Mesendoderm (in vitro differentiated cells): Measurements from ENCODE around the gene PLCG2.

Source experiments
- DNase-seq: peaks from one replicate; pipeline ENCODE4 v3.0.0; 2013
- H2AK5ac ChIP-seq: 2 replicates; pipeline ENCODE4 v1.6.1; 2013; ENCODE audit warnings: low read length, inconsistent platforms
- H2BK120ac ChIP-seq: 2 replicates; pipeline ENCODE4 v1.6.1; 2013; ENCODE audit warnings: low read depth, mild to moderate bottlenecking, low read length, moderate library complexity, mixed read lengths
- H2BK15ac ChIP-seq: replicated peaks from 2 replicates; pipeline ENCODE4 v1.6.1; 2013; ENCODE audit warnings: low read depth, mild to moderate bottlenecking, moderate library complexity
- H2BK5ac ChIP-seq: 2 replicates; pipeline ENCODE4 v1.6.1; 2013; ENCODE audit warnings: low read length, inconsistent platforms
- H3K18ac ChIP-seq: 2 replicates; pipeline ENCODE4 v1.6.1; 2013; ENCODE audit warnings: mild to moderate bottlenecking, low read length, mixed read lengths
- H3K23ac ChIP-seq: one replicate; pipeline ENCODE4 v1.6.1; 2013; ENCODE audit warnings: low read length
- H3K27ac ChIP-seq: 2 replicates; pipeline ENCODE4 v1.5.1; 2013; ENCODE audit warnings: low read depth, mild to moderate bottlenecking, inconsistent platforms, low read length, moderate library complexity
- H3K27me3 ChIP-seq: 2 replicates; pipeline ENCODE4 v1.6.1; 2013; ENCODE audit warnings: low read length, control low read depth, mild to moderate bottlenecking, inconsistent platforms; ENCODE audit not compliant: insufficient read depth, poor library complexity
- H3K36me3 ChIP-seq: 2 replicates; pipeline ENCODE4 v1.6.1; 2013; ENCODE audit warnings: low read length, inconsistent platforms; ENCODE audit not compliant: control insufficient read depth, insufficient read depth
- H3K4ac ChIP-seq: one replicate; pipeline ENCODE4 v1.6.1; 2013; ENCODE audit warnings: low read depth, mild to moderate bottlenecking, low read length, moderate library complexity
- H3K4me1 ChIP-seq: 2 replicates; pipeline ENCODE4 v1.6.1; 2013; ENCODE audit warnings: low read depth, low read length, inconsistent platforms; ENCODE audit not compliant: control insufficient read depth
- H3K4me2 ChIP-seq: 2 replicates; pipeline ENCODE4 v1.6.1; 2013; ENCODE audit warnings: low read length
- H3K4me3 ChIP-seq: 2 replicates; pipeline ENCODE4 v1.5.1; 2013; ENCODE audit warnings: mild to moderate bottlenecking, low read length
- H3K56ac ChIP-seq: one replicate; pipeline ENCODE4 v1.6.1; 2013; ENCODE audit warnings: low read length
- H3K79me1 ChIP-seq: 2 replicates; pipeline ENCODE4 v1.6.1; 2013; ENCODE audit warnings: low read length, inconsistent platforms
- H3K79me2 ChIP-seq: 2 replicates; pipeline ENCODE4 v1.6.1; 2013; ENCODE audit warnings: mild to moderate bottlenecking, low read length; ENCODE audit not compliant: control insufficient read depth, insufficient read depth
- H3K9ac ChIP-seq: 2 replicates; pipeline ENCODE4 v1.6.1; 2013; ENCODE audit warnings: low read length, inconsistent platforms
- H4K5ac ChIP-seq: one replicate; pipeline ENCODE4 v1.6.1; 2013; ENCODE audit warnings: low read length
- H4K8ac ChIP-seq: one replicate; pipeline ENCODE4 v1.6.1; 2013; ENCODE audit warnings: low read depth, mild to moderate bottlenecking, control low read depth, low read length, moderate library complexity
- WGBS: extraction: QIAGEN DNeasy Blood & Tissue Kit; methylation state at CpG from one replicate; pipeline ENCODE4 v1.1.7; 2013; ENCODE audit warnings: low lambda C conversion rate, missing lambda C conversion rate; ENCODE audit not compliant: insufficient coverage; ENCODE audit errors: extremely low coverage; 5-methylcytosine and 5-hydroxymethylcytosine counted together

Gene PLCG2

GRCh38 chr16:81891736-81892364, 112.8 kb downstream of the PLCG2 start:
- Histone ChIP-seq H3K27me3 (no peaks in the 10 kb centered on the region), H2BK120ac (no peak overlapping the region), H2BK5ac (no peak overlapping the region), H3K4me2 (no peak overlapping the region), H3K79me2 (no peaks in the 10 kb centered on the region), H3K9ac (no peak overlapping the region), H3K27ac (no peak overlapping the region), H3K36me3 (no peaks in the 10 kb centered on the region), H3K4ac (no peak overlapping the region), H2AK5ac (no peak overlapping the region), H3K18ac (no peak overlapping the region), H3K56ac (no peak overlapping the region), H3K79me1 (no peaks in the 10 kb centered on the region), H2BK15ac (no peak overlapping the region), H4K5ac (no peak overlapping the region), H3K4me3 (no peak overlapping the region), H3K4me1 (no peaks in the 10 kb centered on the region), H3K23ac (no peak overlapping the region), H4K8ac (no peak overlapping the region)
- WGBS: no CpG with 5 or more reads among the region's 6 CpGs
- no peak for DNase-seq

GRCh38 chr16:81894592-81894991, 115.5 kb downstream of the PLCG2 start:
- H2BK5ac ChIP-seq: no peak overlapping the region
- H3K4me2 ChIP-seq: no peak overlapping the region
- H3K23ac ChIP-seq: no peak overlapping the region
- H3K27ac ChIP-seq: no peak overlapping the region
- H3K36me3 ChIP-seq: no peaks in the 10 kb centered on the region
- H2BK15ac ChIP-seq: no peak overlapping the region
- WGBS: no CpG with 5 or more reads among the region's 12 CpGs
- no peak overlapping the region for H3K18ac ChIP-seq
- no peak overlapping the region for H3K4ac ChIP-seq
- no peak overlapping the region for H3K56ac ChIP-seq
- H3K4me3 ChIP-seq: no peak overlapping the region
- no peaks in the 10 kb centered on the region for H3K79me1 ChIP-seq
- H4K8ac ChIP-seq: no peak overlapping the region
- H2AK5ac ChIP-seq: no peak overlapping the region
- H4K5ac ChIP-seq: no peak overlapping the region
- DNase-seq: no peak
- no peaks in the 10 kb centered on the region for H3K27me3 ChIP-seq
- no peak overlapping the region for H2BK120ac ChIP-seq
- H3K4me1 ChIP-seq: no peaks in the 10 kb centered on the region
- no peaks in the 10 kb centered on the region for H3K79me2 ChIP-seq
- no peak overlapping the region for H3K9ac ChIP-seq

GRCh38 chr16:81896902-81897301, 117.8 kb downstream of the PLCG2 start:
- Histone ChIP-seq H3K9ac (no peak overlapping the region), H3K23ac (no peak overlapping the region), H3K4ac (no peak overlapping the region), H3K79me2 (no peaks in the 10 kb centered on the region), H2AK5ac (no peak overlapping the region), H3K4me1 (no peaks in the 10 kb centered on the region), H3K56ac (no peak overlapping the region), H3K27ac (no peak overlapping the region), H2BK15ac (no peak overlapping the region), H4K5ac (no peak overlapping the region), H3K36me3 (no peaks in the 10 kb centered on the region), H3K79me1 (no peaks in the 10 kb centered on the region), H4K8ac (no peak overlapping the region), H3K4me3 (no peak overlapping the region), H3K27me3 (no peaks in the 10 kb centered on the region), H3K18ac (no peak overlapping the region), H2BK5ac (no peak overlapping the region), H3K4me2 (no peak overlapping the region), H2BK120ac (no peak overlapping the region)
- no CpG with 5 or more reads among the region's 3 CpGs for WGBS
- no peak for DNase-seq

- Histone ChIP-seq H2AK5ac (no peak overlapping the region), H2BK15ac (no peak overlapping the region), H3K27ac (no peak overlapping the region), H3K27me3 (no peaks in the 10 kb centered on the region), H3K4me2 (no peak overlapping the region), H3K4me1 (no peaks in the 10 kb centered on the region), H4K8ac (no peak overlapping the region), H4K5ac (no peak overlapping the region), H3K79me2 (no peaks in the 10 kb centered on the region), H3K18ac (no peak overlapping the region), H2BK5ac (no peak overlapping the region), H2BK120ac (no peak overlapping the region), H3K4me3 (no peak overlapping the region), H3K4ac (no peak overlapping the region), H3K79me1 (no peaks in the 10 kb centered on the region), H3K36me3 (no peaks in the 10 kb centered on the region), H3K9ac (no peak overlapping the region), H3K23ac (no peak overlapping the region), H3K56ac (no peak overlapping the region)
- WGBS: no CpG with 5 or more reads among the region's 6 CpGs
- DNase-seq: no peak
Measured at GRCh38 chr16:81899601-81900000, 120.5 kb downstream of the PLCG2 start.

GRCh38 chr16:81900014-81900413, 120.9 kb downstream of the PLCG2 start:
- no peak overlapping the region for H3K4me2 ChIP-seq
- no peak overlapping the region for H3K18ac ChIP-seq
- H3K4me1 ChIP-seq: no peaks in the 10 kb centered on the region
- H3K4ac ChIP-seq: no peak overlapping the region
- H2BK15ac ChIP-seq: no peak overlapping the region
- no peak overlapping the region for H2BK120ac ChIP-seq
- H4K5ac ChIP-seq: no peak overlapping the region
- H2BK5ac ChIP-seq: no peak overlapping the region
- H4K8ac ChIP-seq: no peak overlapping the region
- H3K9ac ChIP-seq: no peak overlapping the region
- no peaks in the 10 kb centered on the region for H3K79me1 ChIP-seq
- no peak overlapping the region for H3K4me3 ChIP-seq
- H3K23ac ChIP-seq: no peak overlapping the region
- no peak overlapping the region for H3K27ac ChIP-seq
- no peaks in the 10 kb centered on the region for H3K27me3 ChIP-seq
- H3K36me3 ChIP-seq: no peaks in the 10 kb centered on the region
- no peaks in the 10 kb centered on the region for H3K79me2 ChIP-seq
- no peak for DNase-seq
- WGBS: no CpG with 5 or more reads among the region's 3 CpGs
- no peak overlapping the region for H2AK5ac ChIP-seq
- no peak overlapping the region for H3K56ac ChIP-seq

GRCh38 chr16:81900456-81900855, 121.4 kb downstream of the PLCG2 start:
- WGBS: no CpG with 5 or more reads among the region's 17 CpGs
- Histone ChIP-seq H2AK5ac (no peak overlapping the region), H3K56ac (no peak overlapping the region), H3K4me1 (no peaks in the 10 kb centered on the region), H3K23ac (no peak overlapping the region), H2BK15ac (no peak overlapping the region), H3K36me3 (no peaks in the 10 kb centered on the region), H3K79me1 (no peaks in the 10 kb centered on the region), H4K8ac (no peak overlapping the region), H3K4ac (no peak overlapping the region), H3K4me2 (no peak overlapping the region), H3K18ac (no peak overlapping the region), H3K9ac (no peak overlapping the region), H3K79me2 (no peaks in the 10 kb centered on the region), H3K27me3 (no peaks in the 10 kb centered on the region), H3K4me3 (no peak overlapping the region), H4K5ac (no peak overlapping the region), H2BK5ac (no peak overlapping the region), H2BK120ac (no peak overlapping the region), H3K27ac (no peak overlapping the region)
- no peak for DNase-seq
